Glutamatergic neuron (in vitro differentiated cells): ENCODE measurements around the gene BRF1. TPM values are rescaled to one million over a fixed set of nuclear protein-coding genes. Genes with fewer than 3 reads are reported as not detected.

Experiments
- DNase-seq: peaks from one replicate; pipeline ENCODE4 v3.0.0; 2022
- H3K27ac Mint-ChIP-seq: one replicate; pipeline ENCODE4 v1.8.0; 2020; ENCODE audit warnings: mild to moderate bottlenecking, mixed read lengths, inconsistent platforms; ENCODE audit not compliant: unreplicated experiment
- H3K27me3 Mint-ChIP-seq: one replicate; pipeline ENCODE4 v1.8.0; 2020; ENCODE audit warnings: mild to moderate bottlenecking, moderate library complexity, mixed read lengths, inconsistent platforms; ENCODE audit not compliant: unreplicated experiment
- H3K36me3 Mint-ChIP-seq: one replicate; pipeline ENCODE4 v1.8.0; 2020; ENCODE audit warnings: mild to moderate bottlenecking, mixed read lengths, inconsistent platforms; ENCODE audit not compliant: unreplicated experiment
- H3K4me1 Mint-ChIP-seq: one replicate; pipeline ENCODE4 v1.8.0; 2020; ENCODE audit warnings: mild to moderate bottlenecking, low read depth, mixed read lengths, inconsistent platforms; ENCODE audit not compliant: unreplicated experiment
- H3K4me3 Mint-ChIP-seq: one replicate; pipeline ENCODE4 v1.8.0; 2020; ENCODE audit warnings: mild to moderate bottlenecking, mixed read lengths, inconsistent platforms; ENCODE audit not compliant: unreplicated experiment
- H3K9me3 Mint-ChIP-seq: one replicate; pipeline ENCODE4 v1.8.0; 2020; ENCODE audit warnings: mild to moderate bottlenecking, moderate library complexity, mixed read lengths, inconsistent platforms; ENCODE audit not compliant: unreplicated experiment
- CTCF ChIP-seq: fragments of 200-600 bp; sonication (generic); IDR thresholded peaks from one replicate; pipeline ENCODE4 v1.5.0; 2021; ENCODE audit not compliant: partially characterized antibody, unreplicated experiment
- total RNA-seq: library from RNA; stranded (reverse); fragmentation: NEBNext Ultra II Directional; extraction: Animal tissue kit (Norgen Biotek cat#: 25700); gene quantifications from one replicate; pipeline ENCODE4 v1.2.1, GENCODE V29; 2021; ENCODE audit not compliant: unreplicated experiment

The BRF1 gene
- total RNA-seq, 1 donor from 2014 or later: 54.6 TPM

GRCh38 chr14:105257464-105257863 is 43.3 kb downstream of the BRF1 start:
- H3K9me3 Mint-ChIP-seq: peaks cover 4% of the 10 kb centered on the region
- TF ChIP-seq CTCF: no peak
- peaks cover 4% of the 10 kb centered on the region for H3K27me3 Mint-ChIP-seq
- peaks cover 12% of the 10 kb centered on the region for H3K4me1 Mint-ChIP-seq
- no peak overlapping the region for H3K27ac Mint-ChIP-seq
- H3K36me3 Mint-ChIP-seq: no peaks in the 10 kb centered on the region
- no peak overlapping the region for H3K4me3 Mint-ChIP-seq
- DNase-seq: no peak

- Mint-ChIP-seq H3K36me3 (no peaks in the 10 kb centered on the region), H3K4me3 (no peak overlapping the region), H3K27ac (no peak overlapping the region), H3K9me3 (peaks cover 3% of the 10 kb centered on the region), H3K27me3 (peaks cover 4% of the 10 kb centered on the region), H3K4me1 (peaks cover 10% of the 10 kb centered on the region)
- no peak for TF ChIP-seq CTCF
- DNase-seq: no peak
These were observed 44.4 kb downstream of the BRF1 start for GRCh38 chr14:105256292-105256960.

- no peaks in the 10 kb centered on the region for H3K36me3 Mint-ChIP-seq
- no peak overlapping the region for H3K27ac Mint-ChIP-seq
- H3K27me3 Mint-ChIP-seq: peaks cover 4% of the 10 kb centered on the region
- no peak for DNase-seq
- H3K4me1 Mint-ChIP-seq: peaks cover 10% of the 10 kb centered on the region
- H3K4me3 Mint-ChIP-seq: no peak overlapping the region
- TF ChIP-seq CTCF: no peak
- no peaks in the 10 kb centered on the region for H3K9me3 Mint-ChIP-seq
These were observed 45.7 kb downstream of the BRF1 start for GRCh38 chr14:105255021-105255507.

- no peak for DNase-seq
- peaks cover 10% of the 10 kb centered on the region for H3K4me1 Mint-ChIP-seq
- H3K9me3 Mint-ChIP-seq: no peaks in the 10 kb centered on the region
- no peak overlapping the region for H3K27ac Mint-ChIP-seq
- H3K27me3 Mint-ChIP-seq: peaks cover 8% of the 10 kb centered on the region
- no peak for TF ChIP-seq CTCF
- no peaks in the 10 kb centered on the region for H3K36me3 Mint-ChIP-seq
- H3K4me3 Mint-ChIP-seq: no peak overlapping the region
These were observed 47.5 kb downstream of the BRF1 start for GRCh38 chr14:105253329-105253682.

- no peak for TF ChIP-seq CTCF
- Mint-ChIP-seq H3K4me1 (peaks cover 10% of the 10 kb centered on the region), H3K4me3 (no peak overlapping the region), H3K9me3 (no peaks in the 10 kb centered on the region), H3K36me3 (no peaks in the 10 kb centered on the region), H3K27ac (no peak overlapping the region), H3K27me3 (peaks cover 8% of the 10 kb centered on the region)
- no peak for DNase-seq
These were observed 48.1 kb downstream of the BRF1 start for GRCh38 chr14:105252552-105253328.
